Adrenal gland (tissue), 5 donors: ENCODE results near the gene SCN8A.

Experiments used
- POLR2A ChIP-seq, 2 donors: fragments of 450-650 bp; IDR thresholded peaks; one replicate each; pipeline ENCODE4 v1.6.1; 2017; ENCODE audit warnings: antibody characterized with exemption in 2 of 2, mild to moderate bottlenecking in 2 of 2, moderate library complexity in 1 of 2
- TF ChIP-seq, protein P1 (sequence below), 6 experiments: fragments of 450-650 bp in 4 of 6; fragments of 200-600 bp in 2 of 6; sonication (generic) in 1 of 6; IDR thresholded peaks; 1 replicate in 5 of 6; 2 replicates in 1 of 6; pipeline versions ENCODE4 v1.5.1 to v1.8.0; 2016 to 2021; ENCODE audit warnings: antibody characterized with exemption in 6 of 6, mild to moderate bottlenecking in 2 of 6, moderate library complexity in 1 of 6
- donor health status: DM: no; HTN: no; CAD: no.

DNA sequence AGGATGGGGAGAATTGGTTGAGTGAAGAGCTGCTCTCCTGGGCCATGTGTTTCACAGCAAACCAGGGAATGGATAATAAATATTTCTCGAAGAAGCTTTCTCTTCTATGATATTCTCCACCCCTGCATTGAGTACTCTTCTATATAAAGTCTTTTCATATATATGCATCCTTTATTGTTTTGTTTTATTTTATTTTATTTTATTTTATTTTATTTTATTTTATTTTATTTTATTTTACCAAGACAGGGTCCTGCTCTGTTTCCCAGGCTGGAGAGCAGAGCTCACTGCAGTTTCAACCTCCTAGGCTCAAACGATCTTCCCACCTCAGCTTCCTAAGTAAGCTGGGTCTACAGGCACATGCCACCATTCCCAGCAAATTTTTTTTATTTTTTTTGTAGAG is 85.8 kb downstream of the SCN8A start:
- no peak for TF ChIP-seq POLR2A (IDR thresholded peaks at IDR 0.05)
- TF ChIP-seq, protein P1, sequence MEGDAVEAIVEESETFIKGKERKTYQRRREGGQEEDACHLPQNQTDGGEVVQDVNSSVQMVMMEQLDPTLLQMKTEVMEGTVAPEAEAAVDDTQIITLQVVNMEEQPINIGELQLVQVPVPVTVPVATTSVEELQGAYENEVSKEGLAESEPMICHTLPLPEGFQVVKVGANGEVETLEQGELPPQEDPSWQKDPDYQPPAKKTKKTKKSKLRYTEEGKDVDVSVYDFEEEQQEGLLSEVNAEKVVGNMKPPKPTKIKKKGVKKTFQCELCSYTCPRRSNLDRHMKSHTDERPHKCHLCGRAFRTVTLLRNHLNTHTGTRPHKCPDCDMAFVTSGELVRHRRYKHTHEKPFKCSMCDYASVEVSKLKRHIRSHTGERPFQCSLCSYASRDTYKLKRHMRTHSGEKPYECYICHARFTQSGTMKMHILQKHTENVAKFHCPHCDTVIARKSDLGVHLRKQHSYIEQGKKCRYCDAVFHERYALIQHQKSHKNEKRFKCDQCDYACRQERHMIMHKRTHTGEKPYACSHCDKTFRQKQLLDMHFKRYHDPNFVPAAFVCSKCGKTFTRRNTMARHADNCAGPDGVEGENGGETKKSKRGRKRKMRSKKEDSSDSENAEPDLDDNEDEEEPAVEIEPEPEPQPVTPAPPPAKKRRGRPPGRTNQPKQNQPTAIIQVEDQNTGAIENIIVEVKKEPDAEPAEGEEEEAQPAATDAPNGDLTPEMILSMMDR (IDR thresholded peaks at IDR 0.05): no peak
